HG03280 (cell line): ENCODE results near the gene TCF4.
"Not testable (repeated sequence)": the region's sequence is repeated elsewhere in the genome, so short reads cannot be mapped to it uniquely, and the experiment has no call there.

Source experiments
- ATAC-seq: cut with Tn5 transposase; IDR thresholded peaks from one replicate; pipeline ENCODE4 v1.9.1; 2021; ENCODE audit warnings: mild to moderate bottlenecking, moderate library complexity; ENCODE audit not compliant: unreplicated experiment

TCF4 gene

DNA sequence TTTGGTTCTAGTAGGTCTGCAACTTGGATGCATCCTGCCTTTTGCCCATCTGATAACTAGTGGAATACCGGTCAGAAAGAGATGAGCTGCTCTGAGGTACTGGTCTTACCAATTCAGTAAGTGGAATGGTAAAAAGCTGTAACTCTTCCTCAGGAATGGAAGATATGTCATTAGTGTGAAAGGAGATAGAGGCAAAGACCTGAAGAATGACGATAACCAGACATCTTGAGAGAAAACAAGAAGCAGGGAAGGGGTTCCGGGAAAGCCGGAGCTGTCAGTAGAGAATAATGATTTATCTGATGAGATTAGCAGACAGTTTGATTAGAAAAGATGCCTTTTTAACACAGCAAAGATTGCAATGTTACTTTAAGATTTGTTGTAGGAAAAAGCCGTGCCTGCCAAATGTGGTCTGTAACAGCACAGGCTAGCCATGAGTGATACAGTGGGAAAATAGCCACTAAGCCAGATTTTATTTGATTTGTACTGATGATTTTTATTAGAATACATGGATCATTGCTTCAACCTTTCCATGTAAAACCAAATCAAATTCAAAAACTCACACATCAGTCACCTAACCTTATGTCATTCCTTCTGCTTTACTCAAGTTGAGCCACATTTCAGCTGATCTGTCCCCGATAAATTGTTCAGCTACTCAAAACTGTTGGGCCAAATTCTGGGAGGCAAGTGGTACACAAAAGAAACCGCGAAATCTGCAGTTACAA lies 110.0 kb downstream of the TCF4 start:
- no peak for ATAC-seq

DNA sequence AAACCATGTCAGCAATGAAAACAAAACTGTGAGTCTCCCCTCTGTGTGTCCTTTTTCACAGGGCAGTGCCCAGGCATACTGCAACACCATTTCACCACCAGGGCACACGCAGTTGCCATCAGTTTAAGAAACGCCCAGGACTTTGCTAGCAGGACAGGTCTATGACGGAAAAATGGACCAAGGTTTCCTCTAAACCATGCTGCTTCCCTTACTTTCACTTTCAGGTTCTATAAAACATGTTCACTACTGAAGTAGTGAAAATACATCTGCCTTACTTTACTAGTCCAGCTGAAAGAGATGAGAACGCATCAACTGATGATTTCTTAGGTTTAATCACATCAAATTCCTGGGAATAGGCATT lies 110.5 kb downstream of the TCF4 start:
- ATAC-seq: peak; percentile 64

- no peak for ATAC-seq
Measured at GRCh38 chr18:55475916-55476315, 112.1 kb downstream of the TCF4 start.

GRCh38 chr18:55475467-55475866 lies 112.5 kb downstream of the TCF4 start:
- ATAC-seq: no peak

GRCh38 chr18:55473560-55473959 lies 114.4 kb downstream of the TCF4 start:
- no peak for ATAC-seq

DNA sequence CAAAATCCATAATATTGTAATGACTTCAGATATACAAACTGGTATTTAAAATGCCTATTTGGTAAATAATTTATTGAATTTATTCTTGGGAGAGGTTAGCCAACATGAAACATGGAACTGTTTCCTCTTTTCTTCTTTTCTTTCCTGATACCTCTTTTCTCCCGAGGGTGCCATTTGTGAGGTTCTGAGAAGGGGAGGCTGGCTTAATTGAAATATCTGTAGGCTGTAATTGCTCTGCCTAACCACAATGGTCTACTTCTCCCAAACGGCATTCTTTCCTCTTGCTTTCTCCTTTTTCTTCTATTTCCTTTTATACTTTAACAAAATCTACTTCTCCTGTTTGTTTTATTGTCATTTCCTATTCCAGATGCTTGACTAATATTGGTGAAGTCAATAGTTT lies 114.9 kb downstream of the TCF4 start:
- ATAC-seq: no peak

DNA sequence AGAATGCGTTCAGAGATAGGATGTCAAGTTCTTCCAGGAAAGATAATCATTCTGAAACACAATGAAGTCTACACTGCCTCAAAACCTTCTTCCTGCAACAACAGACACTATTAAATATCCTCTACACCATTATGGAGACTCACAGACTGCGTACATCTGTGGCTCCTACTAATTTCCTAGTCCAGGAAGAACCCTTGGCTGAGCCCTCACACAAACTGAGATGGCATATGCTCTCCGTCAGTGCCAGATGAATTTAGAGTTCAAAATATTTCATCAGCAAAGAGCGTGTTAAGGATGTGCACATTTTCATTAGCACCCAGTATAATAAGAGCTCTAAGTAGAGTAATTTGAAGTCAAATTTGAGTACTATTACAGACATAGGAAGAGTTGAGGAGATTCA lies 117.2 kb downstream of the TCF4 start:
- ATAC-seq: no peak

DNA sequence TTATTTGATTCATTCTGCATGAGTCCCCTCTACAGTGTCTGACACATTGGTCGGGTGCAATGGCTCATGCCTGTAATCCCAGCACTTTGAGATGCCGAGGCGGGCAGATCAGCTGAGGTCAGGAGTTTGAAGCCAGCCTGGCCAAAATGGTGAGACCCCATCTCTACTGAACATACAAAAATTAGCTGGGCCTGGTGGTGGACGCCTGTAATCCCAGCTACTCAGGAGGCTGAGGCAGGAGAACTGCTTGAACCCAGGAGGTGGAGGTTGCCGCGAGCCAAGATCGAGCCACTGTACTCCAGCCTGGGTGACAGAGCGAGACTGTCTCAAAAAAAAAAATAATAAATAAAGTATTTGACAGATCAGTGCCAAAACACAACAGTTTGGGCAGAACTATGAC lies 118.9 kb downstream of the TCF4 start:
- not testable (repeated sequence) for ATAC-seq

GRCh38 chr18:55466789-55467188 lies 121.2 kb downstream of the TCF4 start:
- no peak for ATAC-seq

- no peak for ATAC-seq
Measured at GRCh38 chr18:55465313-55465712, 122.7 kb downstream of the TCF4 start.

DNA sequence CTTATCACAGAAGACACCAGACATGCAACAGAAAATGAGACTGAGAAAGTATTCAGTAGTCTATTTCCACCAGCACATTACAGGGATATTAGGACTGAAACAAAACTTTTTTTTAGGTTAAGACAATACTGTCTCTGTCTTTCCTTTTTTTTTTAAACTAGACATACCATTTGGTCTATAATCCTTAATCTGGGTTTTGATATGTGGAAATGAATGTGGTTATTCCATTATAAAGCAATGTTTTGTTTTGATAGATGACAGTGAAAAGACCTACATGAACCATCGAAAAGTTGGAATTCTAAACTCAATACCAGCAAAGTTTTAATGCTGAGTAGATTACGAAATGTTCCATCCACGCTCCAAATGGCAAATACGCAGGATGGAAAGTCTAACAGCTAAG lies 123.4 kb downstream of the TCF4 start:
- ATAC-seq: no peak

- ATAC-seq: no peak
Measured at GRCh38 chr18:55462652-55463051, 125.3 kb downstream of the TCF4 start.

DNA sequence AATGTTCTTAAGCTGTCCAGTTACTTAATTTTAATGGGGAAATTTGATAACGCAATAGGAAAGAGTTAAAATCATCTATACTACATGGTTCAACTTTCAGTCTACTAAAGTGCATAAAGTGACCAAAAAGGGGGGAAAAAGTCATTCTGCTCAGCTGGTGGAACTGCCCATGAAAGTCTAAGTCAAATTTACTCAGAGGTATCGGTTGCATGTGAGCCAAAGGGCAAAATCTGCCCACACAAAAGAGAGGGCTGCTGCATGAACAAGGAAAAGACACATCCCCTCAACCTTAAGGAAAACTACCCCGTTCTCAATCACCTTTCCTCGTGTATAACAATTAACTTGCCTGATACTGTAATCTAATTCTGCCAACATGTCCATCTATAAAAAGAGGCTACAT lies 126.1 kb downstream of the TCF4 start:
- no peak for ATAC-seq

- no peak for ATAC-seq
Measured at GRCh38 chr18:55458456-55459203, 129.4 kb downstream of the TCF4 start.

DNA sequence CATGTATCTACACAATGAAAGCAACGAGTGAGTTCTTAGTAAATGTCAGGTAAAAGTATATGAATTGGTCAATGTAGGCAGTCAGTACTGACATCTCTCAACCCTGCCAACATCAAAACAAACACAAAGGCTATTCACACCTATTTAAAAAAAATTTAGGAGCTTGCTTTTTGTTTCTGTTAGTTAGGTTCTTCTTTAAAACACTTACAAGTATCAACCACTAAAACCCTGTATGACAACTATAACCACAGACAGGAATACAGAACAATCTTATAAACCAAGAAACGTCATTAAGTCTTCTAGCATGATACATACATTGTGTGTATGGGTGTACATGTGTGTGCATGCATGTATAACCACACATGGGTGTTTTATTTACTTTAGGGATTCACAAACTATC lies 131.0 kb downstream of the TCF4 start:
- ATAC-seq: no peak

DNA sequence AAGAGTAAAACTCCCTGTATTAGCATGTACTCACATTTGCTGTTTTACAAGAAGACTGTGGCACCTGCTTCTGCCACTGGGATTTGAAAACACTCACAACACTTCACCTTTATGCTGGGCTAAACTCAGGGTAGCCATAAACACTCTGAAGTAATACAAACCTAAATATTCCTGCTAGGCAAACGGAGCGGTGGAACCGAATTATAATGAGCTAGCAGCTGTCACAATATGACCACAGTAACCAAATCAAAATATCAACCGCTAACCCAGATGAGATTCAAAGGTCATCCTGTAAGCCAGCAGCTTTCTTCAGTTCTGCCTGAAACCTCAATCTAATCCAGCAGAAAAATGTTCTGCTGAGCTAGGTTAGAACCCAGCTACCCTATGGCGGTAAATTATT lies 132.1 kb downstream of the TCF4 start:
- no peak for ATAC-seq

- ATAC-seq: no peak
Measured at GRCh38 chr18:55453186-55453585, 134.8 kb downstream of the TCF4 start.

DNA sequence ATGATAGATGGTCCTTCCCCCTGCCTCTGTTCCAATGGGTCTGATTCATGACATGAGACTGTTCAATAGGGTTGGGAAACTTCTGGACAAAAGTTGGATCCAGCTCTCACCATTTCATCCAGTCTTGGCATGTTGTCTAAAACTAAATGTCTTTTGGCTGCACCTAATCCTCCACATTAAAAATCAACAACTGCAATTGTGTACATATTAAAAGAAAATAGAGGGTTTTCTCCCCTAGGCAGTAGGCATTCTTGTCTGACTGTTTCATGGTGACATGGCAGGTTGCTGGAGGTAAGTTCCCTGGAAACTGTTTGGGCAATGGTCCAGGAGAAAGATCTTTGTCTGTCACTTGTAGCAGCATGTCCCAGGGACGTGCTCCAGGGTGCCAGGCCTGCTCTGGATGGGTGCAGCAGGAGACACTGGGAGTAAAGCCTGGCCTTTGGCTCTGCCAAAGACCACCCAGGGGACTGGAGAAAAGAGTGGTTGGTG lies 135.8 kb downstream of the TCF4 start:
- no peak for ATAC-seq

DNA sequence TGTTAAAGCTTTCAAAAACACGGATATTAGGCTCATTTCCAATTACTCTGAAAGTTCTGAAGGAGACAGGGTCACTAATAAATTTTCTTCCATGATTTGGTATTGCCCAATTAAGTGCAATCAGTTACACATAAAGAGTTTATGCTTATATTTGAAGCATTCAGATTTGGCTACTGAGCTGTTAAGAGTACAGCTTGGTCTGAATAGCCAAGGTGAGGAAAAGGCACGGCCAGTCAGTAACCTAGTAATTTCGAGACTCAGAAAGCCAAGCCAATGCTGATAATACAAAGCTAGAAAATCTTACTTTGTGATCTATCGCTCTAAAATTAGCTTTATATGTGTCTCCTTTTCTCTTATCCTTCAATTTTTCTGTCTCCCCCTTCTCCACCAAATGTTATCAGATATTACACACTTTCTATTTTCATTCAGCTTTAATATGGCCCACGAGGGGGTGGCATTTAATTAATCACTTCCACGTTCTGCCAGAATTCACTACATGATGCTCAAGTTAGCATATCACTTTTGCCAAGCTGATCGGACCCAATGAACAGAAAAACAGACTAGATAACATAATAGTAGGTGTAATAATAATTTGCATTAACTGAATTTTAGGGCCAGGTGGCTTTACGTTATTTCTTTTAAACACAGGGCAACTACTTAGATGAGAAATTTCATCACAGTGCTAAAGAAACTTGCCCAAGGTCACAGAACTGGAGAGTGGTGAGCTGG lies 138.4 kb downstream of the TCF4 start:
- ATAC-seq: no peak

DNA sequence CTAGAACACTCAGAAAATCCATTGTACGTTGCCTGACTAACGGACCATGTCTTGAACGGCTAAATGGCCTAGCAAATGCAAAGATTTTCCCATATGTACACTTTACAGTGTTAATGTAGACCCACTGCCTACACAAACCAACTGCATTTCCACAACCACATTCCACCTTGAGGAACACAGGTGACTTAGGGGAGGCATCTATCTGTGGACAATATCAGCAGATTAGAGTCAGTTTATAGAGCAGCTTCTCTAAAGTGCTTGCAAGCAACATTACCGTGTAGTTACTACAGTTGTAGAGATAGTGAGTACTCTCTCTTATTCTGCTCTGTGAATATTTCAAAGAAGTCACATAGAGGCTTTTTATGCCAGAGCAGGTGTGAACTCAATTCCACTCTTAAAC lies 139.6 kb downstream of the TCF4 start:
- no peak for ATAC-seq

GRCh38 chr18:55447672-55448018 lies 140.3 kb downstream of the TCF4 start:
- no peak for ATAC-seq
